GM12878 (cell line): ENCODE results near the gene PRDM12. TPM values are rescaled to one million over a fixed set of nuclear protein-coding genes. Genes with fewer than 3 reads are reported as not detected.

ENCODE experiments used
- ATAC-seq: fragments of 200-7000 bp; cut with Tn5 transposase; 3 replicates; pipeline ENCODE4 v1.9.1; 2020; ENCODE audit warnings: mild to moderate bottlenecking, moderate library complexity
- BruUV-seq: library from RNA; stranded (reverse); fragments of 400-500 nt; replicated peaks from 2 replicates; lab custom pipeline; 2021; lab: Mats Ljungman, UMichigan
- CTCF ChIA-PET: fragments of 300-600 bp; sonication (Branson Sonifier 250); formaldehyde crosslinking; extraction: SDS; loops from one replicate; lab custom pipeline; 2021; ENCODE audit warnings: inconsistent platforms; lab: Yijun Ruan, JAX
- POLR2A ChIA-PET: fragments of 350-600 bp; formaldehyde crosslinking; extraction: SDS; loops from one replicate; lab custom pipeline; 2021; ENCODE audit warnings: inconsistent platforms; lab: Charles Lee
- RAD21 ChIA-PET: fragments of 300-600 bp; sonication (Branson Sonifier 250); formaldehyde crosslinking; loops from one replicate; lab custom pipeline; 2023; ENCODE audit warnings: antibody characterized with exemption; ENCODE audit not compliant: unreplicated experiment; lab: Charles Lee
- SMC1A ChIA-PET: fragments of 300-600 bp; sonication (Branson Sonifier 250); formaldehyde crosslinking; loops from one replicate; lab custom pipeline; 2023; ENCODE audit not compliant: unreplicated experiment, uncharacterized antibody; lab: Charles Lee
- DNase-seq: peaks from one replicate; pipeline ENCODE4 v3.0.0-alpha.2; 2011; ENCODE audit warnings: low read depth, low spot score
- FAIRE-seq: peaks from 3 replicates; lab custom pipeline; 2011; peaks lifted over from hg19 to GRCh38; lab: Jason Lieb, UNC
- H2AFZ ChIP-seq: 2 replicates; pipeline ENCODE4 v1.6.0; 2011; ENCODE audit warnings: low read depth, low read length, control low read depth; ENCODE audit not compliant: control insufficient read depth
- H3K27ac ChIP-seq: 2 replicates; pipeline ENCODE4 v1.5.1; 2011; ENCODE audit warnings: control low read depth; ENCODE audit not compliant: control insufficient read depth, insufficient read depth
- H3K27me3 ChIP-seq, 2 experiments: replicated peaks in 1 of 2; 2 replicates each; pipeline versions ENCODE4 v1.6.0 to v1.6.1; 2011; ENCODE audit warnings: low read length in 1 of 2; ENCODE audit not compliant: control insufficient read depth in 2 of 2, insufficient read depth in 2 of 2
- H3K36me3 ChIP-seq, 2 experiments: 2 replicates each; pipeline ENCODE4 v1.5.1; 2011; ENCODE audit warnings: low read length in 1 of 2; ENCODE audit not compliant: control insufficient read depth in 2 of 2, insufficient read depth in 2 of 2
- H3K4me1 ChIP-seq: 2 replicates; pipeline ENCODE4 v1.6.1; 2011; ENCODE audit warnings: mild to moderate bottlenecking, low read length, moderate library complexity, mixed read lengths; ENCODE audit not compliant: control insufficient read depth, insufficient read depth
- H3K4me2 ChIP-seq: 2 replicates; pipeline ENCODE4 v1.6.0; 2011; ENCODE audit warnings: control low read depth; ENCODE audit not compliant: control insufficient read depth, insufficient read depth
- H3K4me3 ChIP-seq: fragments of 200-600 bp; sonication (generic); 2 replicates; pipeline ENCODE4 v1.5.1; 2016
- H3K79me2 ChIP-seq: 2 replicates; pipeline ENCODE4 v1.6.0; 2011; ENCODE audit warnings: low read length; ENCODE audit not compliant: control insufficient read depth, insufficient read depth
- H3K9ac ChIP-seq: 2 replicates; pipeline ENCODE4 v1.8.0; 2011; ENCODE audit warnings: low read length, control low read depth, mixed read lengths; ENCODE audit not compliant: control insufficient read depth, insufficient read depth
- H3K9me3 ChIP-seq: replicated peaks from 3 replicates; pipeline ENCODE4 v1.5.1; 2011; ENCODE audit warnings: mild to moderate bottlenecking, low read length; ENCODE audit not compliant: control insufficient read depth, insufficient read depth
- H4K20me1 ChIP-seq: 2 replicates; pipeline ENCODE4 v1.6.0; 2011; ENCODE audit not compliant: control insufficient read depth, insufficient read depth
- BCL11A ChIP-seq: IDR thresholded peaks from 2 replicates; pipeline ENCODE4 v1.6.1; 2011; ENCODE audit warnings: low read depth, low read length
- CBFB ChIP-seq: IDR thresholded peaks from 2 replicates; pipeline ENCODE4 v1.6.1; 2016; ENCODE audit warnings: antibody characterized with exemption, low read depth
- CBX3 ChIP-seq: fragments of 200-600 bp; sonication (generic); IDR thresholded peaks from 2 replicates; pipeline ENCODE4 v1.6.1; 2016; ENCODE audit warnings: low read depth, borderline replicate concordance
- CHD4 ChIP-seq: fragments of 200-600 bp; sonication (generic); IDR thresholded peaks from 2 replicates; pipeline ENCODE4 v1.6.1; 2016; ENCODE audit warnings: mild to moderate bottlenecking
- ETV6 ChIP-seq, 2 experiments: fragments of 450-650 bp in 1 of 2; IDR thresholded peaks in 1 of 2; conservative IDR thresholded peaks in 1 of 2; 2 replicates each; pipeline ENCODE4 v1.6.1; 2014; ENCODE audit warnings: antibody characterized with exemption in 1 of 2, borderline replicate concordance in 1 of 2, low read depth in 1 of 2, mild to moderate bottlenecking in 1 of 2, moderate library complexity in 1 of 2
- MEF2B ChIP-seq: fragments of 450-650 bp; IDR thresholded peaks from 2 replicates; pipeline ENCODE4 v1.6.1; 2018; ENCODE audit warnings: mild to moderate bottlenecking, moderate library complexity; ENCODE audit not compliant: partially characterized antibody, poor library complexity, severe bottlenecking
- RUNX3 ChIP-seq: IDR thresholded peaks from 2 replicates; pipeline ENCODE4 v1.6.1; 2012; ENCODE audit warnings: low read length, inconsistent platforms
- WGBS: methylation state at CpG from one replicate; pipeline ENCODE4 v1.1.6; 2016; ENCODE audit warnings: low lambda C conversion rate; ENCODE audit not compliant: insufficient replicate concordance, insufficient coverage; ENCODE audit errors: missing lambda C conversion rate; 5-methylcytosine and 5-hydroxymethylcytosine counted together
- in situ Hi-C: fragments of 300-500 bp; cut with MboI; formaldehyde crosslinking; loops from 9 replicates; pipeline ENCODE4 v1.14.3; 2018; ENCODE audit warnings: mixed read lengths
- intact Hi-C: fragments of 100-400 bp; cut with micrococcal nuclease; formaldehyde crosslinking; loops from one replicate; pipeline ENCODE4 v1.14.2; 2022; ENCODE audit not compliant: unreplicated experiment
- polyA plus RNA-seq, 11 experiments: library from polyadenylated mRNA; depleted of rRNA in 4 of 11; unstranded in 6 of 11; stranded (reverse) in 5 of 11; fragments of >200 nt; fragmentation: Nextera tagmentation in 4 of 11; fragmentation: Illumina TruSeq in 1 of 11; extraction: Ambion mirVana in 4 of 11; extraction: Trizol in 1 of 11; gene quantifications; 1 replicate in 1 of 11; 2 replicates in 10 of 11; pipeline versions ENCODE4 v1.2.1 to v1.2.3, GENCODE V29; 2011 to 2016; ENCODE audit warnings: inconsistent platforms in 2 of 11, missing spikeins in 2 of 11, low read depth in 1 of 11
- total RNA-seq, 4 experiments: library from RNA; depleted of rRNA in 3 of 4; stranded (reverse); fragments of >200 nt in 3 of 4; fragmentation: Illumina TruSeq in 1 of 4; extraction: Trizol in 1 of 4; gene quantifications; 2 replicates each; pipeline versions ENCODE4 v1.2.1 to v1.2.3, GENCODE V29; 2013 to 2021
- TF ChIP-seq, protein P1 (sequence below): fragments of 450-650 bp; formaldehyde crosslinking; IDR thresholded peaks from 2 replicates; pipeline ENCODE4 v1.5.0; 2022; ENCODE audit warnings: mild to moderate bottlenecking, missing genetic modification characterization
- TF ChIP-seq, protein P2 (sequence below): fragments of 450-650 bp; IDR thresholded peaks from 2 replicates; pipeline ENCODE4 v1.6.1; 2017; ENCODE audit warnings: mild to moderate bottlenecking, low read depth, inconsistent platforms; ENCODE audit not compliant: poor library complexity, severe bottlenecking

PRDM12 gene
- total and polyA plus RNA-seq, 10 of the 15 experiments (the other 5 are each of a cell fraction or from before 2014, with no cell fraction given), result not detected

DNA sequence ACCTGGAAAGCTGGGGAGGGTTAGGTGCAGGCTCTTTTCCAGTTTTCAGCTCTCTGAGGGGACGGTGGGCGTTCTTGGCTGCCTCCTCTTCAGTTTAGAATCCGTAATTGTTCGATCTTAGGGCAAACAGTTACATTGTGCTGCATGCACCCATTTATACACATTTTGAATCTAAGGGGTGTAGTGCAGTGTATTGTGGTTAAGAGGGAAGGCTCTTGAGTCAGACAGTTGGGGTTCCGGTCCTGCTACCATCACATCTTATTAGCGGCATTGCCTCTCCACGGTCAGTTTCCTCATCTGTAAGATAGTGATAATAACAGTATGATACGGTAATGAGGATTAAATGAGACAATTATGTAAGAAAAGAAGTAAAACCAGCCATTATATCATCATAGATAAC, 29.8 kb downstream of the PRDM12 start:
- peak overlapping the region; percentile 58 for H3K4me2 ChIP-seq
- peaks cover 37% of the 10 kb centered on the region for H3K79me2 ChIP-seq
- H2AFZ ChIP-seq, result peak overlapping the region; percentile 91
- SMC1A ChIA-PET, result interaction anchor here (0.6 kb wide), 1 partner anchor 16 kb away, joined by 4 read pairs; no protein-coding TSS in a partner anchor
- in situ Hi-C loops (no loop called here), intact Hi-C loops (no loop called here)
- FAIRE-seq (no peak), DNase-seq (no peak), ATAC-seq (peak; percentile 29)
- H4K20me1 ChIP-seq, result no peaks in the 10 kb centered on the region; the same call in 1 of the 2 replicates
- POLR2A ChIA-PET, result interaction anchor here (0.6 to 1.4 kb wide), 5 partner anchors 19 to 1660 kb away, joined by 3 to 7 read pairs (median 4); partner anchors contain the start of genes FUBP3 and SETX
- 0 out of 2 replicates have a peak, but pooled peaks have one; percentile 4 for TF ChIP-seq CBFB
- peak; percentile 7 for TF ChIP-seq MEF2B
- no peak for TF ChIP-seq CHD4
- peak; percentile 48; the same call in 1 of the 2 replicates for TF ChIP-seq RUNX3
- CTCF ChIA-PET, result interaction anchor here (1.9 to 5.1 kb wide), 4 partner anchors 8 to 13 kb away, joined by 22 to 47 read pairs (median 26); no protein-coding TSS in a partner anchor
- peaks cover 19% of the 10 kb centered on the region for H3K4me1 ChIP-seq
- under 1% methylated on average over 8 of the region's 8 CpGs for WGBS
- peak overlapping the region; percentile 98 for H3K4me3 ChIP-seq
- peaks cover 0 to 22% of the 10 kb centered on the region in 2 experiments for H3K36me3 ChIP-seq
- H3K9ac ChIP-seq, result peak overlapping the region; percentile 97
- TSS peak; percentile 56 for BruUV-seq
- H3K27ac ChIP-seq, result peak overlapping the region; percentile 86
- H3K9me3 ChIP-seq, result no peaks in the 10 kb centered on the region
- RAD21 ChIA-PET, result no interaction called here
- no peaks in the 10 kb centered on the region for H3K27me3 ChIP-seq

DNA sequence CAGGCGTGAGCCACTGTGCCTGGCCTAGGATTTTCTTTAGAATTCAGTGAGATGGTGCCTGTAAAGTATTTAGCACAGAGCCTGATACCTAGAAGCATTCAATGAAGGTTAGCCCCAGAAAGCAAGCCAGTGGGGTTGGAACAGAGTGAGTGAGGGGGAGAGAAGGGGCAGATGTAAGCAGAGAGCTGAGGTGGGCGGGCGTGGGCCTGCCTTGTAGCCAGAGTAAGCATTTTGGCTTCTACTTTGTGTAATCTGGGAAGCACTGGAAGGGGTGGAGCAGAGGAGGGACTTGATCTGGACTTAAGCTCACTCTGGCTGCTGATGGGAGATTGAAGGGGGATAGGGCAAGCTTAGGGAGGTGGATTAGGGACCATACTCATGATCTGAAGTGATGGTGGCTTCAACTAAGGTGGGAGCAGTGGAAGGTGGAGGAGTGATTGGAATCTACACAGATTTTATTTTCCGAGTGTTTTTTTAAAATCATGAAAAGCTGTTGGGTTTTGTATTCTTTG, 31.8 kb downstream of the PRDM12 start:
- H3K4me3 ChIP-seq, result no peak overlapping the region
- H2AFZ ChIP-seq, result no peak overlapping the region
- in situ Hi-C loops, result no loop called here
- H3K27ac ChIP-seq, result no peak overlapping the region
- intact Hi-C loops, result no loop called here
- no peak overlapping the region for H3K9ac ChIP-seq
- SMC1A ChIA-PET, result interaction anchor here (1.1 to 1.4 kb wide), 3 partner anchors 10 to 174 kb away, joined by 3 to 4 read pairs (median 3); no protein-coding TSS in a partner anchor
- no peaks in the 10 kb centered on the region; the same call in 1 of the 2 replicates for H4K20me1 ChIP-seq
- H3K4me2 ChIP-seq, result peak overlapping the region; percentile 30; the same call in 1 of the 2 replicates
- FAIRE-seq, result no peak
- WGBS, result 98% methylated on average over 4 of the region's 4 CpGs
- CTCF ChIA-PET, result interaction anchor here (0.5 to 5.1 kb wide), 3 partner anchors 11 to 1369 kb away, joined by 3 to 47 read pairs (median 5); no protein-coding TSS in a partner anchor
- POLR2A ChIA-PET, result interaction anchor here (1.0 kb wide), 1 partner anchor 578 kb away, joined by 7 read pairs; no protein-coding TSS in a partner anchor
- RAD21 ChIA-PET, result no interaction called here
- no peaks in the 10 kb centered on the region for H3K9me3 ChIP-seq
- H3K36me3 ChIP-seq, result peaks cover 4 to 28% of the 10 kb centered on the region in 2 experiments
- DNase-seq, result no peak
- no TSS peak for BruUV-seq
- peaks cover 40% of the 10 kb centered on the region for H3K79me2 ChIP-seq
- H3K4me1 ChIP-seq, result peaks cover 19% of the 10 kb centered on the region
- ATAC-seq, result no peak
- H3K27me3 ChIP-seq, result no peaks in the 10 kb centered on the region
- TF ChIP-seq CBX3 (no peak), ETV6 (conservative IDR thresholded peaks at IDR 0.05 in 1 of 2, IDR thresholded peaks at IDR 0.05 in 1 of 2; ENCODE audit: borderline replicate concordance in 1 of 2, low read depth in 1 of 2) (no peak), BCL11A (no peak)
- TF ChIP-seq, protein P1, sequence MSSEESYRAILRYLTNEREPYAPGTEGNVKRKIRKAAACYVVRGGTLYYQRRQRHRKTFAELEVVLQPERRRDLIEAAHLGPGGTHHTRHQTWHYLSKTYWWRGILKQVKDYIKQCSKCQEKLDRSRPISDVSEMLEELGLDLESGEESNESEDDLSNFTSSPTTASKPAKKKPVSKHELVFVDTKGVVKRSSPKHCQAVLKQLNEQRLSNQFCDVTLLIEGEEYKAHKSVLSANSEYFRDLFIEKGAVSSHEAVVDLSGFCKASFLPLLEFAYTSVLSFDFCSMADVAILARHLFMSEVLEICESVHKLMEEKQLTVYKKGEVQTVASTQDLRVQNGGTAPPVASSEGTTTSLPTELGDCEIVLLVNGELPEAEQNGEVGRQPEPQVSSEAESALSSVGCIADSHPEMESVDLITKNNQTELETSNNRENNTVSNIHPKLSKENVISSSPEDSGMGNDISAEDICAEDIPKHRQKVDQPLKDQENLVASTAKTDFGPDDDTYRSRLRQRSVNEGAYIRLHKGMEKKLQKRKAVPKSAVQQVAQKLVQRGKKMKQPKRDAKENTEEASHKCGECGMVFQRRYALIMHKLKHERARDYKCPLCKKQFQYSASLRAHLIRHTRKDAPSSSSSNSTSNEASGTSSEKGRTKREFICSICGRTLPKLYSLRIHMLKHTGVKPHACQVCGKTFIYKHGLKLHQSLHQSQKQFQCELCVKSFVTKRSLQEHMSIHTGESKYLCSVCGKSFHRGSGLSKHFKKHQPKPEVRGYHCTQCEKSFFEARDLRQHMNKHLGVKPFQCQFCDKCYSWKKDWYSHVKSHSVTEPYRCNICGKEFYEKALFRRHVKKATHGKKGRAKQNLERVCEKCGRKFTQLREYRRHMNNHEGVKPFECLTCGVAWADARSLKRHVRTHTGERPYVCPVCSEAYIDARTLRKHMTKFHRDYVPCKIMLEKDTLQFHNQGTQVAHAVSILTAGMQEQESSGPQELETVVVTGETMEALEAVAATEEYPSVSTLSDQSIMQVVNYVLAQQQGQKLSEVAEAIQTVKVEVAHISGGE, result no peak
- TF ChIP-seq, protein P2, sequence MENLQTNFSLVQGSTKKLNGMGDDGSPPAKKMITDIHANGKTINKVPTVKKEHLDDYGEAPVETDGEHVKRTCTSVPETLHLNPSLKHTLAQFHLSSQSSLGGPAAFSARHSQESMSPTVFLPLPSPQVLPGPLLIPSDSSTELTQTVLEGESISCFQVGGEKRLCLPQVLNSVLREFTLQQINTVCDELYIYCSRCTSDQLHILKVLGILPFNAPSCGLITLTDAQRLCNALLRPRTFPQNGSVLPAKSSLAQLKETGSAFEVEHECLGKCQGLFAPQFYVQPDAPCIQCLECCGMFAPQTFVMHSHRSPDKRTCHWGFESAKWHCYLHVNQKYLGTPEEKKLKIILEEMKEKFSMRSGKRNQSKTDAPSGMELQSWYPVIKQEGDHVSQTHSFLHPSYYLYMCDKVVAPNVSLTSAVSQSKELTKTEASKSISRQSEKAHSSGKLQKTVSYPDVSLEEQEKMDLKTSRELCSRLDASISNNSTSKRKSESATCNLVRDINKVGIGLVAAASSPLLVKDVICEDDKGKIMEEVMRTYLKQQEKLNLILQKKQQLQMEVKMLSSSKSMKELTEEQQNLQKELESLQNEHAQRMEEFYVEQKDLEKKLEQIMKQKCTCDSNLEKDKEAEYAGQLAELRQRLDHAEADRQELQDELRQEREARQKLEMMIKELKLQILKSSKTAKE, result no peak
